Measurements from ENCODE around the gene AKR7A3. TPM values are rescaled to one million over a fixed set of nuclear protein-coding genes. Genes with fewer than 3 reads are reported as not detected.
"Not testable (repeated sequence)": the region's sequence is repeated elsewhere in the genome, so short reads cannot be mapped to it uniquely, and the experiment has no call there.

AKR7A3 gene
- total RNA-seq, 4 donors from 2014 or later, result 0.84 to 4.1 (median 2.5) TPM

DNA sequence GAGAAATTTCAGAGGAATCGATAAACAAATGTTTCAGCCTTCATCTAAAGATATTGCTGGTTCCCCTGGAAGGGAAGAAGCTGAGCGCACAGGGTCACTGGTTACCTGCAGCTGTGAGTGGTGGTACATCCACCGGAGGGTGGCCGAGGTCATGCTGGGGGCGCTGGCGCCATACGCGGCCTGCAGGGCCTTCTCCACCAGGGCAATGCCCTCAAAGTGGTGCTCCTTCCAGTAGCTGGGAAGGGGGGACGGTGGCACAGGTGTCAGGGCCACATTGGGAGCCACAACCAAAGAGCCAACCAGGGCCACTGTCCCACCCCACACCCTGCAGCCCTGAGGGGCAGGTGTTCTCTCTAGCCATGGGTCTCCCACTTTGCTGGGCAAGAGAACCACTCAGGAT is 4.7 kb downstream of the AKR7A3 start:
- 93 to 95% methylated on average over 9 of the region's 9 CpGs for WGBS, 2 donors
- H3K36me3 ChIP-seq, result peaks cover 0 to 56% (median 0%) of the 10 kb centered on the region in 3 donors
- TF ChIP-seq, protein P1, sequence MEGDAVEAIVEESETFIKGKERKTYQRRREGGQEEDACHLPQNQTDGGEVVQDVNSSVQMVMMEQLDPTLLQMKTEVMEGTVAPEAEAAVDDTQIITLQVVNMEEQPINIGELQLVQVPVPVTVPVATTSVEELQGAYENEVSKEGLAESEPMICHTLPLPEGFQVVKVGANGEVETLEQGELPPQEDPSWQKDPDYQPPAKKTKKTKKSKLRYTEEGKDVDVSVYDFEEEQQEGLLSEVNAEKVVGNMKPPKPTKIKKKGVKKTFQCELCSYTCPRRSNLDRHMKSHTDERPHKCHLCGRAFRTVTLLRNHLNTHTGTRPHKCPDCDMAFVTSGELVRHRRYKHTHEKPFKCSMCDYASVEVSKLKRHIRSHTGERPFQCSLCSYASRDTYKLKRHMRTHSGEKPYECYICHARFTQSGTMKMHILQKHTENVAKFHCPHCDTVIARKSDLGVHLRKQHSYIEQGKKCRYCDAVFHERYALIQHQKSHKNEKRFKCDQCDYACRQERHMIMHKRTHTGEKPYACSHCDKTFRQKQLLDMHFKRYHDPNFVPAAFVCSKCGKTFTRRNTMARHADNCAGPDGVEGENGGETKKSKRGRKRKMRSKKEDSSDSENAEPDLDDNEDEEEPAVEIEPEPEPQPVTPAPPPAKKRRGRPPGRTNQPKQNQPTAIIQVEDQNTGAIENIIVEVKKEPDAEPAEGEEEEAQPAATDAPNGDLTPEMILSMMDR (IDR thresholded peaks at IDR 0.05), result no peak
- TF ChIP-seq EP300 (IDR thresholded peaks at IDR 0.05) (no peak), POLR2A (IDR thresholded peaks at IDR 0.05) (no peak)
- H3K9me3 ChIP-seq, result no peaks in the 10 kb centered on the region
- H3K4me3 ChIP-seq, result no peak overlapping the region
- H3K4me1 ChIP-seq, result peaks cover 0 to 5% (median 0%) of the 10 kb centered on the region in 4 donors
- no peak for DNase-seq (ENCODE audit: low spot score in 2 of 2)
- H3K27ac ChIP-seq, result no peak overlapping the region
- H3K27me3 ChIP-seq, result no peaks in the 10 kb centered on the region

DNA sequence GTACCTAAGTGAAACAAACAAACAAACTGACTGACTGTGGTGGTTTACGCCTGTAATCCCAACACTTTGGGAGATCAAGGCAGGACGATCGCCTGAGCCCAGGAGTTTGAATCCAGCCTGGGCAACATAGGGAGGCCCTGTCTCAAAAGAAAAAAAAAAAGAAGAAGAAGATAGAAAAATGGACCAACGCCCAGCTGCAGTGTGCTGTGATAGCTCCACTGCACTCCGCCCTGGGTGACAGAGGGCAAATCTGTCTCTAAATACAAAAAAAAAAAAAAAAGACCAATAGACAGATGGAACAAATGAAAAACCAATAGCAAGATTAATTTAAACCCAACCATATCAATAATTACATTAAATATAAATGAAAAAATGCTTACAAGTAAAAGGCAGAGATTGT is 13.9 kb downstream of the AKR7A3 start:
- no peak for TF ChIP-seq POLR2A (IDR thresholded peaks at IDR 0.05)
- TF ChIP-seq, protein P1 (IDR thresholded peaks at IDR 0.05), result no peak
- TF ChIP-seq EP300 (IDR thresholded peaks at IDR 0.05), result no peak
- peaks cover 0 to 8% of the 10 kb centered on the region in 2 donors for H3K27me3 ChIP-seq
- no peak overlapping the region for H3K4me3 ChIP-seq
- no peak overlapping the region for H3K27ac ChIP-seq
- H3K9me3 ChIP-seq, result peaks cover 0 to 33% (median 0%) of the 10 kb centered on the region in 4 donors
- 92% methylated on average over 5 of the region's 5 CpGs for WGBS, 2 donors
- peaks cover 0 to 53% (median 0%) of the 10 kb centered on the region in 3 donors for H3K36me3 ChIP-seq
- no peaks in the 10 kb centered on the region for H3K4me1 ChIP-seq
- no peak for DNase-seq (ENCODE audit: low spot score in 2 of 2)

DNA sequence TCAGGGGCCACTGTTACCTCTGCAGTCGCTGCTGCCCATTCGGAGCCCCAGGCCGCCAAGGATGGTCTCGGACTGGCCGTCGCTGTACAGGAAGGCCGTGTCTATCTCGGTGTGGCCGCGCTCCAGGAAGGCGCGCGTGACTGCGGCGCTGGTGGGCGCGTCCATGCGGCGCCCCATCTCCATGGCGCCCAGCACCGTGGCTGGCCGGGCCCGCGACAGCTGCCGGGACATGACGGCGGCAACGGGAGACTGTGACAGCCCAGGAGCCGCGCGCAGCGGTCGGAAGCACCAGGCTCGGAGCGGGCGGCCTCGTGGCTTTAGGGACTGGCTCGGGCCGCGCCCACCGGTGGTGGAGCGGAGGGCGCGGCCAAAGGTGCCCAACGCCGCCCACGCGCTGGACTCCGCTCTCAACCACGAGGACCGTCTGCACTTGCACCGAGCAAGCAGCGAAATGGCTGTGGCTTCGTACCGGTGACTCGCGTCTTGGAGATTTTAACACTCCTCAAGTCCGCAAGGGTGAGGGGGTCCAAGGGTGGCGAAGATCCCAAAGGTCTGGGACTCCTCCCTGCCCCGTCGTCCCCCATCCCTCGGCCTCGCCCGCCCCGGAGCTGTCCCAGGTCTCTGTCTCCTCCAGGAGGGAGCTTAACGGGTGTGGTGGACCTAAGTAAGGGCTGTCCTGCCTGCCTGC is 14.6 kb downstream of the AKR7A3 start:
- not testable (repeated sequence) for DNase-seq (ENCODE audit: low spot score in 2 of 2); H3K4me3 ChIP-seq; H3K4me1 ChIP-seq; H3K27me3 ChIP-seq
- Histone ChIP-seq H3K27ac (peak overlapping the region in 1 of 4 donors; percentile 34), H3K36me3 (peaks cover 0 to 57% (median 0%) of the 10 kb centered on the region in 3 donors), H3K9me3 (peaks cover 0 to 33% (median 0%) of the 10 kb centered on the region in 4 donors)
- WGBS, 2 donors, result 9 to 23% methylated on average over 19 to 34 of the region's 66 CpGs

DNA sequence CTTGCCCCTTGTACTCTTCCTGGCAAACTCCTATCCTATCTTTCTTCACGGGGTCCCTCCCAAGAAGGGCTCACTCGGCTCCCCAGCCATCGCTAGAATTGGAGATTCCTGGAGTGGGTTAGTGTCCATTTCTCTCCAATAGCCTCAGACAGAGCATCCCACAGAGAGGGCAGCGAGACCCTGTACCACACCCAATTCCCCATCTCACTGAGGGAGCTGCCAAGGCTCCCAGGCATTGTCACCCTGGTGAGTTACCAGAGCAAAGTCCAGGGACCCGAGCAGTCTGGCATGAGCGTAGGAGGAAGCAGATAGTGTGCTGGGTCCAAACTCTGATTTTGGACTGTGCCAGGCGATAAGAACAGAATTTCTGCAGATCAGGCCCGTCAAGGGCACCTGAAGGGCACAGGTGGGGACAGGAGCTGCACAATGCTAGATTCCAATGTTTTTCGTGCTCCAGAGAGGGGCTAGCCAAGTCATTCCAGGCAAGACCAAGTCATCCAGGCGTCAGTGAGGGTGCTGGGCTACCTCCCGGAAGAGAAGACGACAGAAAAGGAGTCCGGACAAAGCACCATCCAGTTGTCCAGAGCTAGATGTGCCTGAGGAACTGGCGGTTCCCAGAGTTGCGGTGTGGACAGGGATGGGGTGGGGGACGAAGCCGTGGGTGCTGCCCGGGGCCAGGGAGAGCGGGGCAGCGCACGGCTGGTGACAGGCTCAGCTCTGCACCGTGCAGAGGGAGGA is 15.3 kb downstream of the AKR7A3 start:
- no peak overlapping the region for H3K4me3 ChIP-seq
- 83 to 84% methylated on average over 22 of the region's 22 CpGs for WGBS, 2 donors

DNA sequence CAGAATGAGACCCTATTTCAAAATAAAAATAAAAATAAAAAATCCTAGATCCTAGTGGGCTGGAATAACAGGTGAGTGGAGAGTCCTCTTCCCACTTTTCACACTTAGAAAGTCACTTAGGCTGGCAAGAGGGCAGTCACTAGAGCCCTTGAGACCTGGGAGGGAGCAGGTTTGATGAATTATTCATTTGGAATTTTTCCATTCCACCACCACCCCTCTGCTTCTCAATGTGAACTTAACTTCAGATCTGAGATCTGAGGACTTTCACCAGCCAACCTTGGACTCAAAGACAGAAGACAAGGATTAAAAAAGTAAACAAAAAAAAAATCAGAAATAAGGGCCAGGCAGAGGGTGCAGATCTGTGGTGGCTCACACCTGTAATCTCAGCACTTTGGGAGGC is 16.5 kb downstream of the AKR7A3 start:
- Histone ChIP-seq H3K4me1 (no peaks in the 10 kb centered on the region), H3K36me3 (peaks cover 0 to 52% (median 0%) of the 10 kb centered on the region in 3 donors), H3K4me3 (no peak overlapping the region), H3K27ac (no peak overlapping the region), H3K9me3 (peaks cover 0 to 19% (median 0%) of the 10 kb centered on the region in 4 donors), H3K27me3 (peaks cover 0 to 8% of the 10 kb centered on the region in 2 donors)
- no peak for DNase-seq (ENCODE audit: low spot score in 2 of 2)
- TF ChIP-seq POLR2A (IDR thresholded peaks at IDR 0.05) (no peak), EP300 (IDR thresholded peaks at IDR 0.05) (no peak)
- TF ChIP-seq, protein P1 (IDR thresholded peaks at IDR 0.05), result no peak

More for the DNA sequence above, 15.3 kb downstream of the AKR7A3 start:
- Histone ChIP-seq H3K27ac (peak overlapping the region in 1 of 4 donors; percentile 34), H3K4me1 (no peaks in the 10 kb centered on the region), H3K27me3 (peaks cover 0 to 8% of the 10 kb centered on the region in 2 donors), H3K9me3 (peaks cover 0 to 29% (median 0%) of the 10 kb centered on the region in 4 donors), H3K36me3 (peaks cover 0 to 60% (median 0%) of the 10 kb centered on the region in 3 donors)
- no peak for DNase-seq (ENCODE audit: low spot score in 2 of 2)
- TF ChIP-seq EP300 (IDR thresholded peaks at IDR 0.05) (no peak), POLR2A (IDR thresholded peaks at IDR 0.05) (no peak)
- TF ChIP-seq, protein P1 (IDR thresholded peaks at IDR 0.05), result no peak

DNA sequence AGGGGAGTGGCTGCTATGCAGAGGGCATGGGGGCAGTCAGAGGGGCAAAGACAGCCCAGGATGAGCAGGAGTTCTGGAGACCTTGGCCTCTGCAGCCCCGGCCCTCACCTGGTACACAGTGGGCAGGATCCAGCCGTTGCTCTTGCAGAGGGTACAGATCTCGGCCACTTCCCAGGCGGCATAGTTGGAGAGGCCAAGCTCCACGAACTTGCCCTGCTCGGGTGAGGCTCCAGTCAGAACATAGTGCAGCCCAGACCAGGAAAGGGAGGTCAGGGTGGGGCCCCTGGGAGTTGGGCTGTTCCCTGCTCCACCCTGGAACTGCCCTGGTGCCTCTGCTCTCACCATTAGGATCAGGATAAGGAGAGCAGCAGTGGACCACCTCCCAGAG is 18.2 kb downstream of the AKR7A3 start:
- H3K27ac ChIP-seq; H3K4me3 ChIP-seq; H3K4me1 ChIP-seq; H3K9me3 ChIP-seq; H3K27me3 ChIP-seq; DNase-seq (ENCODE audit: low spot score in 2 of 2): not testable (repeated sequence)
- H3K36me3 ChIP-seq, result peaks cover 0 to 45% (median 0%) of the 10 kb centered on the region in 3 donors
- WGBS, 2 donors, result 87 to 89% methylated on average over 6 of the region's 6 CpGs

DNA sequence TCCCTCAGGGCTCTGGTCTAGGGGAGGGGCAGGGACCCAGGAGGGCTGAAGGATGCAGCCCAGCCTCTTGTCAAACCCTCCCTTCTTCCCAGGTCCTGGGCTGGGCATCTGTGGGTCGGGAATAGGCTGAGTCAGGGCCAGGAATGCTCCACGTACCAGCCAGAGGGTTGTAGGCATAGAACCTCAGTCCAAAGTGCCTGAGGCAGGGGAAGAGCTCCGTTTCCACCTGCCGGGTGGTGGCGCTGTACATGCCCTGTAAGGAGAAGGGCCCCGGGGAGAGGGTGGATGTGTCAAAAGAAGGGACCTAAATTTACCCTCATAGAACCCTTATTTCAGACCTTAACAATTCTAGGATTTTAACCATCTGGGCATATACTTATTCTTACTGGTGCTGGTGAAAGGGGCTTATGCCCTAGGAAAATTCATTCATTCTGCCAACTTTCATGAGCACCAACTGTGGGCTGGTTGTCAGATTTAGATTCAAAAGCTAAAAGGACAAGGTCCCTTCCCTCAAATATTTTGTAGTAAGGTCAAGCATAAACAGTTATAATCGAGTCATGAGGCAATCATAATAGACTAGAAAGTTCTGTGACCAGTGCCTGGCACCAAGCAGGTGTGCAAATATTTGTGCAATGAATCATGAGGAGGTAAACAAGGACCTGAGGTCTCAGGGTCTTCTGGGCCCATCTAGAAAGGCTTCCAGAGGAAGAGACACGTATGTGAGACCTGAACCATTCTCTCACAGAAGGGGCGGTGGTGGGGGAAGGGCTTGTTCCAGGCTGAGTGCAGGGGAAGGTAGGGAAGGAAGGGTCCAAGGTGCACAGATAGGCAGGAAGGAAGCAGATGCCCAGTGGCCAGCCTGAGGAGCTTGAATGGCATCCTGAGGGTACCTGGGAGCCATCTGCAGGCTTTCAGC is 18.9 kb downstream of the AKR7A3 start:
- H3K4me3 ChIP-seq; H3K4me1 ChIP-seq; H3K9me3 ChIP-seq; H3K27me3 ChIP-seq; H3K27ac ChIP-seq; DNase-seq (ENCODE audit: low spot score in 2 of 2): not testable (repeated sequence)
- peaks cover 0 to 42% (median 0%) of the 10 kb centered on the region in 3 donors for H3K36me3 ChIP-seq
- 67 to 86% methylated on average over 9 of the region's 9 CpGs for WGBS, 2 donors

Measured in tibial nerve (tissue), 4 donors.